Measurements from ENCODE around the gene IMP4. TPM values are rescaled to one million over a fixed set of nuclear protein-coding genes. Genes with fewer than 3 reads are reported as not detected.

Gene IMP4
- polyA plus RNA-seq, 1 of the 3 experiments (the other 2 are of a cell fraction), result 252 TPM

DNA sequence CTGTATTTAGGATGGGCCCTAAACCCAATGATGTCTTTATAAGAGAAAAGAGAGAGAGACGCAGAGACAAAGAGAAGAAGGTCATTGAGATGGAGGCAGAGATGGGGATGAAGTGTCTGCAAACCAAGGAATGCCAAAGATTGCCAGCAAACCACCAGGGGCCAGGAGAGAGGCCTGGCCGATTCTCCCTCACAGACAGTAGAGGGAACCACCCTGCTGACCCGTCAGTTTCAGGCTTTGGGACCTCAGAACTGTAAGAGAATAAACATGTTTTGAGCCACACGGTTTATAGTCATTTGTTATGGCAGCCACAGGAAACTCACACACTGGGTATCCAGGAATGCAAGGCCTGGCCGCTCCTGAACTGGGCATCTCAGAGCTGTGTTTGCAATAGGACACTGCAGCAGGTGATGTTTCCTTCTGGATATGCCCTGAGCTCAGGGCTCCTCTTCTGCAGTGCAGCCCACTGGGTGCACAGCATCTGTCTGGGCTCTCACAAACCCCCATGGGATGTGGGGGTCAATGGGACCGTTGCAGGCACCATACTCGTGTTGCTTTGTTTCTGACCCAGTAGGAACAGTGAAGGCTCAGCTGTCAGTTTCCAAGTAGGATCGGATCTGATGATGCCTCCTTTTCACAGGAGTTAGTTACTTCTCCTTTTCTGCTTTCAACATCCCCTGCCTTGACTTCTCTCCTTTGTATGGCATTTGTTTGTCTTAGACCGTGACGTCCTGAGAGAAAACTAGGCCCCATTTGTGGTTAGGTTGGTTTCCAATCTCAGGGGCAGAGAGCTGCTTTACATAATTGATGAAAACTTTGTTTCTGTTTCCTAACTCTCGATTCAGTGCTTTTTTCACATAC, 34.0 kb downstream of the IMP4 start:
- H3K4me3 ChIP-seq (ENCODE audit: low read depth in 2 of 2, low read length in 1 of 2), result no peak overlapping the region
- H3K27ac ChIP-seq (ENCODE audit: low read depth in 2 of 2, low read length in 1 of 2), result no peak overlapping the region
- no peaks in the 10 kb centered on the region for H4K20me1 ChIP-seq (ENCODE audit: insufficient read depth)
- TF ChIP-seq, protein P1, sequence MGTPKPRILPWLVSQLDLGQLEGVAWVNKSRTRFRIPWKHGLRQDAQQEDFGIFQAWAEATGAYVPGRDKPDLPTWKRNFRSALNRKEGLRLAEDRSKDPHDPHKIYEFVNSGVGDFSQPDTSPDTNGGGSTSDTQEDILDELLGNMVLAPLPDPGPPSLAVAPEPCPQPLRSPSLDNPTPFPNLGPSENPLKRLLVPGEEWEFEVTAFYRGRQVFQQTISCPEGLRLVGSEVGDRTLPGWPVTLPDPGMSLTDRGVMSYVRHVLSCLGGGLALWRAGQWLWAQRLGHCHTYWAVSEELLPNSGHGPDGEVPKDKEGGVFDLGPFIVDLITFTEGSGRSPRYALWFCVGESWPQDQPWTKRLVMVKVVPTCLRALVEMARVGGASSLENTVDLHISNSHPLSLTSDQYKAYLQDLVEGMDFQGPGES (IDR thresholded peaks at IDR 0.05; ENCODE audit: low read depth, low read length), result no peak
- TF ChIP-seq, protein P2, sequence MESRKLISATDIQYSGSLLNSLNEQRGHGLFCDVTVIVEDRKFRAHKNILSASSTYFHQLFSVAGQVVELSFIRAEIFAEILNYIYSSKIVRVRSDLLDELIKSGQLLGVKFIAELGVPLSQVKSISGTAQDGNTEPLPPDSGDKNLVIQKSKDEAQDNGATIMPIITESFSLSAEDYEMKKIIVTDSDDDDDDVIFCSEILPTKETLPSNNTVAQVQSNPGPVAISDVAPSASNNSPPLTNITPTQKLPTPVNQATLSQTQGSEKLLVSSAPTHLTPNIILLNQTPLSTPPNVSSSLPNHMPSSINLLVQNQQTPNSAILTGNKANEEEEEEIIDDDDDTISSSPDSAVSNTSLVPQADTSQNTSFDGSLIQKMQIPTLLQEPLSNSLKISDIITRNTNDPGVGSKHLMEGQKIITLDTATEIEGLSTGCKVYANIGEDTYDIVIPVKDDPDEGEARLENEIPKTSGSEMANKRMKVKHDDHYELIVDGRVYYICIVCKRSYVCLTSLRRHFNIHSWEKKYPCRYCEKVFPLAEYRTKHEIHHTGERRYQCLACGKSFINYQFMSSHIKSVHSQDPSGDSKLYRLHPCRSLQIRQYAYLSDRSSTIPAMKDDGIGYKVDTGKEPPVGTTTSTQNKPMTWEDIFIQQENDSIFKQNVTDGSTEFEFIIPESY (IDR thresholded peaks at IDR 0.05; ENCODE audit: borderline replicate concordance, low read depth), result no peak
- TF ChIP-seq RFX5 (IDR thresholded peaks at IDR 0.05; ENCODE audit: low read length) (no peak), CHD2 (IDR thresholded peaks at IDR 0.05; ENCODE audit: low read length, partially characterized antibody) (no peak), GABPA (IDR thresholded peaks at IDR 0.05; ENCODE audit: low read depth) (no peak), RCOR1 (IDR thresholded peaks at IDR 0.05; ENCODE audit: low read length) (no peak), SIN3A (IDR thresholded peaks at IDR 0.05; ENCODE audit: borderline replicate concordance, low read depth, low read length) (no peak), EZH2phosphoT487 (IDR thresholded peaks at IDR 0.05; ENCODE audit: borderline replicate concordance, low read depth) (no peak), MXI1 (IDR thresholded peaks at IDR 0.05; ENCODE audit: low read depth, low read length) (no peak), YY1 (IDR thresholded peaks at IDR 0.05; ENCODE audit: low read depth) (no peak), EP300 (IDR thresholded peaks at IDR 0.05; ENCODE audit: borderline replicate concordance in 1 of 2, low read depth in 1 of 2, low read length in 1 of 2) (no peak), POLR2AphosphoS5 (IDR thresholded peaks at IDR 0.05; ENCODE audit: low read depth, low read length) (no peak), NFIC (IDR thresholded peaks at IDR 0.05; ENCODE audit: borderline replicate concordance) (no peak)
- TF ChIP-seq, protein P3, sequence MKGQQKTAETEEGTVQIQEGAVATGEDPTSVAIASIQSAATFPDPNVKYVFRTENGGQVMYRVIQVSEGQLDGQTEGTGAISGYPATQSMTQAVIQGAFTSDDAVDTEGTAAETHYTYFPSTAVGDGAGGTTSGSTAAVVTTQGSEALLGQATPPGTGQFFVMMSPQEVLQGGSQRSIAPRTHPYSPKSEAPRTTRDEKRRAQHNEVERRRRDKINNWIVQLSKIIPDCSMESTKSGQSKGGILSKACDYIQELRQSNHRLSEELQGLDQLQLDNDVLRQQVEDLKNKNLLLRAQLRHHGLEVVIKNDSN (IDR thresholded peaks at IDR 0.05; ENCODE audit: borderline replicate concordance, low read depth), result no peak
- TF ChIP-seq, protein P4, sequence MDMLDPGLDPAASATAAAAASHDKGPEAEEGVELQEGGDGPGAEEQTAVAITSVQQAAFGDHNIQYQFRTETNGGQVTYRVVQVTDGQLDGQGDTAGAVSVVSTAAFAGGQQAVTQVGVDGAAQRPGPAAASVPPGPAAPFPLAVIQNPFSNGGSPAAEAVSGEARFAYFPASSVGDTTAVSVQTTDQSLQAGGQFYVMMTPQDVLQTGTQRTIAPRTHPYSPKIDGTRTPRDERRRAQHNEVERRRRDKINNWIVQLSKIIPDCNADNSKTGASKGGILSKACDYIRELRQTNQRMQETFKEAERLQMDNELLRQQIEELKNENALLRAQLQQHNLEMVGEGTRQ (IDR thresholded peaks at IDR 0.05; ENCODE audit: borderline replicate concordance, low read depth, low read length), result no peak
- TF ChIP-seq, protein P5, sequence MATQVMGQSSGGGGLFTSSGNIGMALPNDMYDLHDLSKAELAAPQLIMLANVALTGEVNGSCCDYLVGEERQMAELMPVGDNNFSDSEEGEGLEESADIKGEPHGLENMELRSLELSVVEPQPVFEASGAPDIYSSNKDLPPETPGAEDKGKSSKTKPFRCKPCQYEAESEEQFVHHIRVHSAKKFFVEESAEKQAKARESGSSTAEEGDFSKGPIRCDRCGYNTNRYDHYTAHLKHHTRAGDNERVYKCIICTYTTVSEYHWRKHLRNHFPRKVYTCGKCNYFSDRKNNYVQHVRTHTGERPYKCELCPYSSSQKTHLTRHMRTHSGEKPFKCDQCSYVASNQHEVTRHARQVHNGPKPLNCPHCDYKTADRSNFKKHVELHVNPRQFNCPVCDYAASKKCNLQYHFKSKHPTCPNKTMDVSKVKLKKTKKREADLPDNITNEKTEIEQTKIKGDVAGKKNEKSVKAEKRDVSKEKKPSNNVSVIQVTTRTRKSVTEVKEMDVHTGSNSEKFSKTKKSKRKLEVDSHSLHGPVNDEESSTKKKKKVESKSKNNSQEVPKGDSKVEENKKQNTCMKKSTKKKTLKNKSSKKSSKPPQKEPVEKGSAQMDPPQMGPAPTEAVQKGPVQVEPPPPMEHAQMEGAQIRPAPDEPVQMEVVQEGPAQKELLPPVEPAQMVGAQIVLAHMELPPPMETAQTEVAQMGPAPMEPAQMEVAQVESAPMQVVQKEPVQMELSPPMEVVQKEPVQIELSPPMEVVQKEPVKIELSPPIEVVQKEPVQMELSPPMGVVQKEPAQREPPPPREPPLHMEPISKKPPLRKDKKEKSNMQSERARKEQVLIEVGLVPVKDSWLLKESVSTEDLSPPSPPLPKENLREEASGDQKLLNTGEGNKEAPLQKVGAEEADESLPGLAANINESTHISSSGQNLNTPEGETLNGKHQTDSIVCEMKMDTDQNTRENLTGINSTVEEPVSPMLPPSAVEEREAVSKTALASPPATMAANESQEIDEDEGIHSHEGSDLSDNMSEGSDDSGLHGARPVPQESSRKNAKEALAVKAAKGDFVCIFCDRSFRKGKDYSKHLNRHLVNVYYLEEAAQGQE (IDR thresholded peaks at IDR 0.05; ENCODE audit: low read depth, low read length), result no peak
- H3F3A ChIP-seq (replicated peaks; ENCODE audit: insufficient read depth), result no peaks in the 10 kb centered on the region
- H3K79me2 ChIP-seq (ENCODE audit: insufficient read depth), result peaks cover 52% of the 10 kb centered on the region
- H3K4me2 ChIP-seq, result no peak overlapping the region
- no peaks in the 10 kb centered on the region for H3K9me3 ChIP-seq
- H3K9ac ChIP-seq, result no peak overlapping the region
- H3K36me3 ChIP-seq (replicated peaks in 1 of 2; ENCODE audit: control insufficient read depth in 1 of 2, insufficient read depth in 2 of 2, low read length in 1 of 2), result peaks cover 7% of the 10 kb centered on the region in 2 experiments
- no peaks in the 10 kb centered on the region for H3K27me3 ChIP-seq (ENCODE audit: insufficient read depth)
- H3K4me1 ChIP-seq (ENCODE audit: control insufficient read depth in 1 of 2, insufficient read depth in 2 of 2, low read depth in 1 of 2, low read length in 1 of 2), result peaks cover 0 to 20% of the 10 kb centered on the region in 2 experiments; a peak in 2 of 4 replicates
- ChIA-PET POLR2A (no interaction called here), CTCF (interaction anchor here (0.8 kb wide), 1 partner anchor 764 kb away, joined by 3 read pairs; no protein-coding TSS in a partner anchor)
- H2AFZ ChIP-seq (ENCODE audit: low read depth), result no peak overlapping the region
- DNase-seq, result no peak
- 92% methylated on average over 9 of the region's 11 CpGs for WGBS (ENCODE audit: low lambda C conversion rate)
- no peaks in the 10 kb centered on the region for H3K9me2 ChIP-seq

Data from SK-N-SH (cell line).